DMS153 (cell line): ENCODE measurements around the gene PIGU.

Source experiments
- DNase-seq: peaks from one replicate; lab custom pipeline; 2025; lab: John Stamatoyannopoulos, UW

PIGU gene

DNA sequence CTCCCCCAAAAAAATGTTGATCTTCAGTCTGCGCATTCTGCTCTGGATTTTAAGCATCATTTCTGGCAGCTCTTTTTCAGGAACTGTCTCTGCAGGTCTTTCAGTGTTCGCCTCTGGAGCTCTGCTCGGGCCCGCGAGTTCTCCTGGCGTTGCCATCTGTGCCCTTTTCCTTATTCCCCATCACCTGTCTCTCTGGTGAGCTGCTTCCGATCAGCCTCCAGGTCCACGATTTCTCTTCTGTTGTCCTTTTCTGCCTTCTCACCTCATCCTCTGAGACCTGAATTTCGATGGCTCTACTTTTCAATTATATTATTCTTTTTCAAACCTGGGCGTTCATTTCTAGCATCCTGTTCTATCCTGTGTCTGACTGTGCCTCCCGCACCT is 119.0 kb downstream of the PIGU start:
- no peak for DNase-seq

GRCh38 chr20:34553366-34553867 is 123.5 kb downstream of the PIGU start:
- no peak for DNase-seq

GRCh38 chr20:34552569-34552968 is 124.3 kb downstream of the PIGU start:
- DNase-seq, result no peak

DNA sequence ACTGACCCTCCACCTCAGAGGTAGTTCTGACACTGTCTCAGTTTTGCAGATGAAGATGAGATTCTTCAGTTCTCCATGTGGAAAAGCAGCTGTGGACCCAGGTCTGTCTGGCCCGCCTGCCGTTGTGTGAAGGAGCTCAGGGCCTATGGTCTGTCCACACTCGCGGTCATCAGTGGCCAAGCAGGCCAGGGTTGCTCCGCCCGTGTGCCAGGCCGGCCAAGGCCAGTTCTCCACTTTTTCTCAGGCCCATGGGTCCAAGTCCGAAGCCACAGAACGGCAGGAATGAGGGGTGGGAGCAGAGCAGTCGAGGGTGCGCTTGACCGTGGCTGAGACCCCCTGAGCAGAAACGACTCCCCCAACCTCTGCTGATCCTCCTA is 127.0 kb downstream of the PIGU start:
- DNase-seq, result no peak

DNA sequence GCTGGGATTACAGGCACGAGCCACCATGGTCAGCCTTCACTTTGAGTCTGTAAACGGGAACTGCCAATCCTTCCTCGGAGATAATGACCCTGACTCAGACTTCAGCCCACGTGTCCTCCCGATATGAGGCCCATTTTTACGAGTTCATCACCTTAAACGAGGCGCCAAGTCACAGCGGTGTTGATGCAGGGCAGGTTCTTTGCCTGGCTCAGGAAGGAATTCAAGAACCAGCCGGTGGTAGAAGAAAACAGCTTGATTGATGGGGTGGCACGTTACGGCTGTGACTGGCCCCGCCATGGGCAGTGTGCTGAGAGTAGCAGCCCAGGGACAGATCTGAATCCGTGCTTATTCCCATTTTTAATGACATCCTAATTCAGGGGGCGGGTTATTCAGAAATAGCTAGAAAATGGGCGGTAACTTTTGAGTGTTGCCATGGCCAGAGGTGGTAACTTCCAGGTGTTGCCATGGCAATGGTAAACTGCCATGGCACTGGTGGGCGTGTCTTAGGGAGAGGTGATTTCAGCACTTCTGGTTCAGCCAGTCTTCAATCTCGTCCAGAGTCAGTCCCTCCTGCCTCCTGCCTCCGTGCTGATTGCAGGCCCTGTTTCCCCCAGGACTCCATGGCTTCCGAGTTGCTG is 127.5 kb downstream of the PIGU start:
- DNase-seq, result no peak

DNA sequence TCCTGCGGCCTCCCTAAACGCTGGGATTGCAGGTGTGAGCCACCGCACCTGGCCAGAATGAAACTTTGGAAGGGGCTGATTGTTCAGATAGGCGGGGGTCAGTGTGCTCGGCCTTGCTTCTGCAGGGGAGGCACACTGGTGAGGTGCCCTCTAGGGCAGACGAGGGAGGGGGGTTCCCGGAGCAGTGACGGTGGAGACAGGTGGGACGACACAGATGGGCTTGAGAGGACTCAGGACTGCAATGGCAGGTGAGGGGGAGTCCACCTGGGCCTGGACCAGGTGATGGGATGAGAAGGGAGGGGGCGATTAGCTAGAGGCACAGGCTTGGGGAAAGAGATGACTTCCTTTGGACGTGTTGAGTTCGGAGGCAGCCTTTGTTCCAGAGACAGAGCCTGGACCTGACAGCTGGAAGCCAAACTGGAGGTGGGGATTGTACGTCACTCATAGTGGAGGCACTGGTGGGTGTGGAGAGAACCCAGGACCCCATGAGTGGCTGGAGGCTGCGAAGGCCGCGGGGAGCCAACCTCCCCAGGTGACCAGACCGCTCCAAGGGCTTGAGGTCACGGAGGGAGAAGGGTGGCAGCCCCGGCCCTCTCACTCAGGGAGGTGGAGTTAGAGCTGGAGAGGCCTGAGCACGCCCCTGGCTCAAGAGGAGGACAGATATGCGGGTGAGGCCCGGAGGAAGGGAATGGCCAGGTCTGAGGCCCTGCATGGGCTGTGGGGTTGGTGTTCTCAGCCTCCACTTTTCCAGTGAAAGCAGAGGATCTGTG is 128.9 kb downstream of the PIGU start:
- DNase-seq, result no peak

GRCh38 chr20:34546751-34547181 is 130.1 kb downstream of the PIGU start:
- peak; percentile 82 for DNase-seq

- no peak for DNase-seq
Measured at GRCh38 chr20:34544109-34544796, 132.6 kb downstream of the PIGU start.

GRCh38 chr20:34543463-34544056 is 133.3 kb downstream of the PIGU start:
- no peak for DNase-seq

DNA sequence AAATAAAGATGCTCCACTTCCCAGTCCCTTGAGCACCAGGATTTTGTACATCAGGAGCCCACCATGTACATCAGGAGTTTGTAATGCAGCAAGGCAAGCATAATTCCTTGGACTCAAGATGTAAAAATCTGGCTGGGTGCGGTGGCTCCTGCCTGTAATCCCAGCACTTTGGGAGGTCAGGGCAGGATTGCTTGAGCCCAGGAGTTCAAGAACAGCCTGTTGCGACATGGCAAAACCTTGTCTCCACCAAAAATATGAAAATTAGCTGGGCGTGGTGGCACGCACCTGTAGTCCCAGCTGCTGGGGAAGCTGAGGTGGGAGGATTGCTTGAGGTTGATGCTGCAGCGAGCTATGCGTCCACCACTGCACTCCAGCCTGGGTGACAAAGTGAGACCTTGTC is 134.5 kb downstream of the PIGU start:
- DNase-seq, result no peak

DNA sequence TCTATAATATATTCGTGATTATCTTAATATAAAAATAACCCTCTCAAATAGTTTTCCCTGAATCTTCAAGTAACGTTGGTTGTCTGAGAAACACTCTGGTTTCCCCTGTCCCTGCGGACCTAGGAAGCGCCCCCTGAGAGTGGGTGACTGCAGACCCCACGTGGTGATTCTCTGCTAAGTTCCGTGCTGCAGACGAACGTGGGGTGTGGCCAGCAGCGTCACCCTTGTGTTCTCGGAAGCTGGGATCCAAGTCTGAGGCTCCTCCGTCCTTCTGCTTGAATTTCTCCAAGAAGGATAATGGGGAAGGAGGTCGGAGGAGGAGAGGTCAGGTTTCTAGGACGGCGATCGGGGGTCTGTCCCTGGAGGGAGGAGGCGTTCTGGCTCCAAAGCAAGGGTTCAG is 135.0 kb downstream of the PIGU start:
- no peak for DNase-seq

DNA sequence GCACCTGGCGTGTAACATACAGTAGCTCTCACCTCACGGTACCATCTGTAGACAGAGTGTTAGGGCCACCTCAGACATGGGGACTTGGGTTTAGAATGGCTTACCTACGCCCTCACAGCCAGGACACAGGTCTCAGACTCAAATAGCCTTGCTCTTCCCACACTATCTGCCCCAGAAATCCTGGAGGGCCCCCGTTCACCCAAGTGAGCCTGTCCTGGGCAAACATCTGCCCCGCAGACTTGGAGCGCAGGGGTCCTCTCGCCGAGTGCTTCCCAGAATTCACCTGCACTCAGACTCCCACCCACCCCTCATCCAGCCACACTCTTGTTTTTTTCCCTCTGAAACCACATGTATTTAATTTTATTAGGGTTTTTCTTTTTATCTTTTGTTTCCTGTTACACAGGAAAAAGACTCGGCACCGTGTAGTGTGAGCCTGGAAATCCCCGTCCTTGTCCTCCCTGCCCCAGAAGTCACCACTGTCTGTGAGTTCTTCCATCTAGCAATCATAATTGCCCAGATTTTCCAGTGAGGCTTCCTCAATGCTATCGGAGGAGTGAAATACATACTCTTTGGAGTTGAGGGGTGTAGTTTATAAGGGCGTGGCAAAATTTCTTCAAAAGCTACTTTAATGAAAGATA is 135.5 kb downstream of the PIGU start:
- no peak for DNase-seq

DNA sequence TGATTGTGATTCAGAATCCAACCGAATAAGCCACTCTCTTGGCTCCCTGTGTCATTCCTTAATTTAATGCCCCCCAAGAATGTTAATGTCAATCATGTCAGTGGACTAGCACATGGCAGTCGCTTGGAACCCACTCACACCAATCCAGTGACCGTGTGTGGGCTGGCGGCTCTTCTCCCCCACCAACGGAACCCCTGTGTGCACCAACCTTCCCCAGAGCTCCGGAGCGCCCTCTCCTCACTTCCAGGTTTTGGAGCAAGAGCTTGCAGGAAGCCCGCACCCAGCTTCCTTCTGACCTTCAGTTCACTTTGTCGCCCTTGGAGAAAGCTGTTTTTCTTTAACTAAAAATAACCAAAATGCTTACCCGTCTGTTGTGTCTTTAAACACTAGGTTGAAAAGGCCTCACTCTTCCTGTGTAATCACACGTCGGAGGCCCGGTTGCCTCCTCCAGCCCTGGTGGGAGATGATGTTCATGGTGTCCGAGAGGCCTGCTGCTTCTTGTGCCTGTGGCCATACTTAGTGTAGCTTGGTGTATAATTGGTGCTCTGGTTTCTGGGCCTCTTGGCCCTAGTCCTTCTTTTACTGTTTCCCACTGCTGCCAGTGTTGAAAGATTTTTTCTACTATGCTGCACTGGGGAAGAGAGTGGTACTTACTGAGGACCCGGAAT is 136.2 kb downstream of the PIGU start:
- DNase-seq, result no peak

- DNase-seq, result no peak
Measured at GRCh38 chr20:34539756-34540155, 137.1 kb downstream of the PIGU start.

DNA sequence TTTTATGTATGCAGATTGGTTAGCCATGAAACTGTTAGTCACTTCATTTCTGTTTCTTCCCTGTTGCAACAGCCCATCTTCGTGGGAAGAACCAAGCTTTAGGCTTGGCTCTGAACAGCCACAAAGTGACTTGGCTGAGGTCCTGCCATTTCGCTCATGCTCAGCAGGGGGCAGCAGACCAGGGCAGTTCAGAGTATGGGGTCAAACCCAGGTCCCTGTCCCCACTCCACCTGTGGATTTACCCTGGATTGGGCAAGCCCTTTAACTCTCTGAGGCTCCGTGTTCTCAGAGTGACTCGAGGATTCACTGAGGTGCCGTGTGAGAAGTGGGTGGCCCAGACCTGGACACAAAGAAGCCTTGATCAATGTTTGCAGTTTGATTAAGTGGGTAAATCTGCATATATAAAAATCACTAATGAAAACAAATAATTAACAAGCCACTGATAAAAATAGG is 138.2 kb downstream of the PIGU start:
- DNase-seq, result no peak

DNA sequence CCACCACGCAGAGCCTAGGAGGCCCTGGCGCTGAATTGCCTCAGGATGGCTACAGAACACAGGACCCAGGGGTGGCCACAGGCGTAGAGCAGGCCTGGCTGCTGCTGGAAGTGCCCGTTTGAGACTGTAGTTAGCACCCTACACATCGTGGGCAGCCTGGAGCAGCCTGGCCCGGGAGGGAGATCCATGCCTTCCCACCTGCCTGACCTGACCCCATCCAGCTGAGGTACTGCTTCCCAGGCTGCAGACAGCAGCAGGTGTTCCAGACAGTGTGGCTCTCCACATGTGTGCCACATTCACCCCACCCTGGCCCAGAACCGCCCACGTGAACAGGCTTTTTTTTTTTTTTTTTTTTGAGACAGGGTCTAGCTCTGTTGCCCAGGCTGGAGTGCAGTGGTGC is 139.2 kb downstream of the PIGU start:
- no peak for DNase-seq

GRCh38 chr20:34536798-34537394 is 140.0 kb downstream of the PIGU start:
- no peak for DNase-seq

DNA sequence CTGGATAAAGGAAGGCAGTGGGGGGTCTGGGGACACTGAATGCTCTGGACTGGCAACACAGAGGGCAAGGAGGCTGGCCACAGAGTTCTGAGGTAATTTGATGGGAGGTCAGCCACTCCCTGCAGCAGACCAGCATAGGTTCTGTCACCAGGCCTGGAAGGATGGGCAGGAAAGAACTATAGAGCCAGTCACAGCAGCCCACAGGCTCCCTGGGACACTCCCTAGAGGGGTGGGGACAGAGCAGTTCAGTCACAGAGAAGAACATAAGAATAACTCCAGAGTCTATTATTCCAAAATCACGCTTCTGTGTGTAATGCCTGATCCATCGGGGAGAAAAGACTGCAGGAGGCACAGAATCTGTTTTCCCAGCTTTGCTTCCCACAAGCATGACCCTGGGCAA is 141.0 kb downstream of the PIGU start:
- DNase-seq, result no peak

DNA sequence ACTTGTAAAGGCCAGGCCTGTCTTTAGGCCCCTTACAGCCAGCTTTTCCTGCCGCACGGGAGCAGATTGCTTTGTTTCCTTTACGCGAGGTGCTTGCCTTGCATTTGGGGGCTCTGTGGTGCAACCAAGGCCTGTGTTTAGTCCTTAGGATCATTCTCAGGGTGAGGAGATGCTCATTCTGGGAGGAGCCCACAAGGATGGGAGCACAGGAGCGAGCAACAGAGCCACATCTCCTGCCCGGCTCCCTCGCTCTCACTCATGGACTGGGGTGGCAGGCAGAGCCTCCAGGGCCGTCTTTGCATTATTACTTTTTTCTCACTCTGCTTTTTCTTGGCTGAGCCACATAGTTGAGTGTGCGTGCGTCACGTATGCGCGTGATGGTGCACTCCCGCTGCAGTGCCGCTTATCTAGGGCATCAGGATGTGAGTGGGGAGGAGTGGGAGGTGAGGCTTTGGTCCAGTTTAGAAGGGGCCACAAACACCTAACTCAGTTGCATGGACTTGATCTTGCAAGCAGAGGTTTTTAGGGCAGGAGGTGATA is 141.5 kb downstream of the PIGU start:
- no peak for DNase-seq

GRCh38 chr20:34534391-34535165 is 142.3 kb downstream of the PIGU start:
- no peak for DNase-seq
